Heart left ventricle (tissue), 16 donors: ENCODE data around the gene LPP. TPM values are rescaled to one million over a fixed set of nuclear protein-coding genes. Genes with fewer than 3 reads are reported as not detected.
A peak's percentile ranks its signal among the peaks of the same experiment; 100 is the strongest.

Experiments used
- ATAC-seq, 4 donors: fragments of 200-7000 bp; cut with Tn5 transposase; one replicate each; pipeline ENCODE4 v1.9.1; 2020 to 2022; ENCODE audit warnings: moderate library complexity in 4 of 4, mild to moderate bottlenecking in 3 of 4, moderate number of reproducible peaks in 1 of 4
- DNase-seq, 5 donors: peaks; one replicate each; pipeline ENCODE4 v3.0.0-alpha.2; 2020
- H3K27ac ChIP-seq, 12 donors: fragments of 200-600 bp; sonication (generic) in 4 of 12; one replicate each; pipeline versions ENCODE4 v1.5.0 to v1.8.0; 2016 to 2022; ENCODE audit warnings: mild to moderate bottlenecking in 2 of 12
- H3K27me3 ChIP-seq, 9 donors: fragments of 200-600 bp; sonication (generic) in 2 of 9; one replicate each; pipeline versions ENCODE4 v1.5.1 to v1.8.0; 2016 to 2022; ENCODE audit warnings: mild to moderate bottlenecking in 3 of 9
- H3K36me3 ChIP-seq, 9 donors: fragments of 200-600 bp; sonication (generic) in 2 of 9; one replicate each; pipeline versions ENCODE4 v1.5.0 to v1.8.0; 2018 to 2022; ENCODE audit warnings: mild to moderate bottlenecking in 2 of 9
- H3K4me1 ChIP-seq, 12 donors: fragments of 200-600 bp; sonication (generic) in 4 of 12; one replicate each; pipeline versions ENCODE4 v1.5.0 to v1.8.0; 2016 to 2022; ENCODE audit warnings: mild to moderate bottlenecking in 3 of 12
- H3K4me3 ChIP-seq, 12 donors: fragments of 200-600 bp; sonication (generic) in 4 of 12; one replicate each; pipeline versions ENCODE4 v1.5.0 to v1.8.0; 2017 to 2022; ENCODE audit warnings: mild to moderate bottlenecking in 9 of 12, moderate library complexity in 4 of 12
- H3K9me3 ChIP-seq, 12 donors: fragments of 200-600 bp; sonication (generic) in 4 of 12; one replicate each; pipeline versions ENCODE4 v1.5.0 to v1.8.0; 2016 to 2022; ENCODE audit warnings: mild to moderate bottlenecking in 1 of 12
- CTCF ChIP-seq, 12 donors: fragments of 200-600 bp; sonication (generic) in 4 of 12; IDR thresholded peaks; one replicate each; pipeline versions ENCODE4 v1.5.0 to v1.8.0; 2018 to 2022; ENCODE audit warnings: antibody characterized with exemption in 12 of 12, mild to moderate bottlenecking in 5 of 12
- POLR2A ChIP-seq, 2 donors: fragments of 450-650 bp; IDR thresholded peaks; one replicate each; pipeline ENCODE4 v1.6.1; 2017; ENCODE audit warnings: antibody characterized with exemption in 2 of 2, mild to moderate bottlenecking in 2 of 2, moderate library complexity in 2 of 2
- WGBS, 4 donors: extraction: QIAGEN DNeasy Blood & Tissue Kit in 2 of 4; methylation state at CpG; one replicate each; pipeline versions ENCODE4 v1.1.5 to v1.1.7; 2013 to 2018; 5-methylcytosine and 5-hydroxymethylcytosine counted together
- intact Hi-C, 10 donors: fragments of 100-400 bp; cut with DNase I; formaldehyde crosslinking; loops; one replicate each; pipeline versions ENCODE4 v1.11.1 to v1.14.2; 2022
- polyA plus RNA-seq, 2 donors: library from polyadenylated mRNA; stranded (reverse); fragments of 200-250 nt; gene quantifications; one replicate each; pipeline ENCODE4 v1.2.3, GENCODE V29; 2013
- total RNA-seq, 9 donors: library from RNA; depleted of rRNA in 2 of 9; stranded (reverse); fragments of >200 nt in 2 of 9; fragmentation: NEBNext Ultra II Directional in 3 of 9; extraction: Animal tissue kit (Norgen Biotek cat#: 25700) in 3 of 9; gene quantifications; one replicate each; pipeline versions ENCODE4 v1.1.0 to v1.2.4, GENCODE V29; 2016 to 2023
- donor health status: ischemic (EF 13 %, LVEDD 7.1; RV severe dilation, severe dysfunction).
- donor health status: healthy with polysubstance abuse.
- donor health status: DM: no; HTN: yes; CAD: no.
- donor health status: DM: no; HTN: no; CAD: no.
- donor health status: ischemic (EF 25% LVEDD 6.9; RV normal size, moderate dysfunction).
- donor health status: ischemic (EF 25% LVEDD 5.7; RV mildly dilated, moderate dysfunction).
- donor health status: healthy.
- donor health status: DM: yes; HTN: yes; CAD: no.
- donor health status: ischemic (EF 35%, LVEDD 5.7; RV mildly dilated, moderate dysfunction).
- donor health status: nonischemic (EF 11% LVEDD 7.7; RV severe dilation, severe dysfunction).
- donor health status: DM: yes; HTN: yes; CAD: no.
- donor health status: PGD.
- donor health status: ischemic (EF 29% LVEDD 5.4; RV normal size, mild dysfunction).
- donor health status: nonischemic (EF 23%, LVEDD 6.1; RV moderate dilation, normal function).

Gene LPP
- total and polyA plus RNA-seq, 11 donors, result 9.2 to 178 (median 100) TPM

DNA sequence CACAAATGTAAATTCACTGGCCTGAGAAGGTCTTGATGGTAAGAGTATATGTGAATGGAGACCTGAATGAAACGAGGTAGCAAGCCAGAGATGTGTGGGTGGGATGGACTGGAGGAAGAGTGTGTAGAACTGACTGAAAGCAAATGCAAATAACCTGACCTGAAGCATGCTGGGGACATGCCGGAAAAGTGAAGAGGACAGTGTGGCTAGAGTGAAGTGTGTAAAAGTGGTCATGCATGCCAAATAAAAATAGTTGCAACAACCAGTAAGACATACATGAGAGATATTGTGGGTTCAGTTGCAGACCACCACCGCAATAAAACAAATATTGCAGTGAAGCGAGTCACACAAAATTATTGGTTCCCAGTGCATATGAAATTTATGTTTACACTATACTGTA, 82.3 kb downstream of the LPP start:
- H3K27ac ChIP-seq, result no peak overlapping the region
- ATAC-seq (no peak), DNase-seq (no peak)
- TF ChIP-seq CTCF (IDR thresholded peaks at IDR 0.05) (no peak), POLR2A (IDR thresholded peaks at IDR 0.05) (no peak)
- no peaks in the 10 kb centered on the region for H3K27me3 ChIP-seq
- no peak overlapping the region for H3K4me3 ChIP-seq
- H3K9me3 ChIP-seq, result no peaks in the 10 kb centered on the region
- WGBS, 4 donors, result 87 to 92% (median 88%) methylated on average over 4 of the region's 4 CpGs
- H3K36me3 ChIP-seq, result peaks cover 0 to 4% (median 0%) of the 10 kb centered on the region in 9 donors
- intact Hi-C loops, result loop anchor here in 1 of 10 donors (10.0 kb wide), 1 partner anchor 181 kb away; no protein-coding TSS in a partner anchor
- H3K4me1 ChIP-seq, result peaks cover 0 to 50% (median 14%) of the 10 kb centered on the region in 12 donors

DNA sequence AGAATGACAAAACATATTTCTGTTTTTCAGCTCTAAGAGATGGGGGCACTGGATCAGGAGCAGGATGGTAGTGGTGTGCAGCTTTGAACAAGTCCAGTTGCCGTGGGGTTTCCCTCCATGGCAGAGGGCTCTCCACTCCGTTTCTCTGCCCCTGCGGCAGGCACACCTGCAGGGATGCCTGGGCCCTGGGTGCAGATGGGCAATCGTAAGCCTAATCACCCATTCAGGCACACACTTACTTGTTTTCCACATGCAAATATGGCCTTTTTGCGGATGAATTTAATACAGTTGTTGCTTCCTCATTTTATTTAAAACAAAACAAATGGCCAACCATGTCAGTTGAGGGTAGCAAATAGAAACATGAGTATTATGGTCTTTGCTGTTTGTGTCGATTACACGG, 85.1 kb downstream of the LPP start:
- Histone ChIP-seq H3K4me1 (peaks cover 0 to 53% (median 28%) of the 10 kb centered on the region in 12 donors), H3K36me3 (no peaks in the 10 kb centered on the region), H3K9me3 (no peaks in the 10 kb centered on the region), H3K27ac (peak overlapping the region in 2 of 12 donors; percentile 76 to 80), H3K27me3 (no peaks in the 10 kb centered on the region), H3K4me3 (no peak overlapping the region)
- 88 to 96% (median 94%) methylated on average over 7 of the region's 7 CpGs for WGBS, 4 donors
- ATAC-seq (no peak), DNase-seq (no peak)
- intact Hi-C loops, result loop anchor here in 1 of 10 donors (10.0 kb wide), 1 partner anchor 184 kb away; no protein-coding TSS in a partner anchor
- TF ChIP-seq CTCF (IDR thresholded peaks at IDR 0.05) (no peak), POLR2A (IDR thresholded peaks at IDR 0.05) (no peak)

DNA sequence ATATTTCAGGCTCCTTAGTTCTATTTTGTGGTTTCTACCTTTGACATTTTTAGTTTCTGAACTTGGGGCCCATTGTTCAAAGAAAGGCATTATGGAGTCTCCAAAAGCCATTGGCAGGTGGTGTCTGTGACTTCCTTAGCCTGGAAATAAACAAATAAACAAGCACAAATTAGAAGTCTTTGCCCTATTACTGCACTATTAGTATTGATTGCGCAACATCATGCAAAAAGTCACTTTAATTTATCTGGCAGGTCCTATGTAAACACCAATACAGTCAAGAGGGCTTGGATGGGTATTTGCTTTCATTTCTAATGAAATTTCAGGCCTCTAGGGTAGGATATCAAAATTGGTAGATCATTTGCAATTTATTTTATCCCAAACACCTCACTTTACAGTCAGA, 85.6 kb downstream of the LPP start:
- Histone ChIP-seq H3K4me1 (peaks cover 0 to 51% (median 27%) of the 10 kb centered on the region in 12 donors), H3K9me3 (no peaks in the 10 kb centered on the region), H3K36me3 (no peaks in the 10 kb centered on the region), H3K27me3 (no peaks in the 10 kb centered on the region), H3K4me3 (no peak overlapping the region), H3K27ac (peak overlapping the region in 2 of 12 donors; percentile 76 to 80)
- no peak for ATAC-seq
- intact Hi-C loops, result loop anchor here in 1 of 10 donors (10.0 kb wide), 1 partner anchor 185 kb away; no protein-coding TSS in a partner anchor
- TF ChIP-seq POLR2A (IDR thresholded peaks at IDR 0.05) (no peak), CTCF (IDR thresholded peaks at IDR 0.05) (no peak)
- WGBS, 4 donors, result 99 to 100% (median 100%) methylated on average over 1 of the region's 1 CpG
- DNase-seq, result no peak

DNA sequence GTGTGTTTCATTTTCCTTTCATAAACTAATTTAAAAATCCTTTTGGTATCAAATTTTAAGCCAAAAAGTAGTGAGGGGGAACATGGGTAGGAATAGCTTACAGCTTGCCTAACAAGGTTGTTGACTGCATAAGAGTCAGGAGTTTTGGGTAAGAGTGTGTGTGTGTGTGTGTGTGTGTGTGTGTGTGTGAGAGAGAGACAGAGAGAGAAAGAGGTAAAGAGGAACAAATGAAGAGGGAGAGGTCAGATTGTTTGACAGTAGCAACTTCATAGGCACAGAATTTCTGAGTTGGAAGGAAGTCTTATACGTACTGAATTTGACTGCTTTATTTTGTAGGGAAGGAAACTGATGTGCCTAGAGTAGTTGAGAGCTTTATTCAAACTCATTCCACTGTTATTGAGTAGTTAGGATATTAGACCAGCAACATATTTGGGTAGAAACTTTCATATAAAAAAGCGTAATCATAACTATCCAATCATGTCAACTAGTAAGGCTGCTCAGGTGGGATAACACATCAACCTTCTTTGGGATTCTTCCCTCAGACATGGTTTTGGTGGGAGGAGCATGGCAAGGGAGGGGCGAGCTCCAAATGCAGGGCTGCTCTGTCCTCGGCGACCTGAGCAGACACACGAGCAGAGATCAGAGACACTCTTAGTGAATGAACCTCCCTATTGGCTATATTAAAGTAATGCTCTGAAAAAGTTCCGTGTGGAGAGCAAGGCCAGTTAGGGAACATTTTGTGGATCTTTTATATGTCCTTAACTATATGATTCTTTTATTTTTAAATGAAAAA, 86.4 kb downstream of the LPP start:
- intact Hi-C loops, result no loop called here
- Histone ChIP-seq H3K4me3 (no peak overlapping the region), H3K27ac (peak overlapping the region in 11 of 12 donors; percentile 54 to 83 (median 72)), H3K27me3 (no peaks in the 10 kb centered on the region), H3K9me3 (no peaks in the 10 kb centered on the region), H3K4me1 (peaks cover 0 to 46% (median 28%) of the 10 kb centered on the region in 12 donors), H3K36me3 (no peaks in the 10 kb centered on the region)
- ATAC-seq (peak; percentile 37 to 60 (median 50)), DNase-seq (peak in 1 of 5 donors; percentile 42)
- WGBS, 4 donors, result 54 to 65% (median 64%) methylated on average over 7 of the region's 7 CpGs
- TF ChIP-seq POLR2A (IDR thresholded peaks at IDR 0.05) (no peak), CTCF (IDR thresholded peaks at IDR 0.05) (no peak)
